ENCODE measurements around the gene KDSR. TPM values are rescaled to one million over a fixed set of nuclear protein-coding genes. Genes with fewer than 3 reads are reported as not detected.

The KDSR gene
- total and polyA plus RNA-seq, 9 of the 15 experiments (the other 6 are each of a cell fraction or from before 2014, with no cell fraction given), result 4.0 to 24.7 (median 12.4) TPM

DNA sequence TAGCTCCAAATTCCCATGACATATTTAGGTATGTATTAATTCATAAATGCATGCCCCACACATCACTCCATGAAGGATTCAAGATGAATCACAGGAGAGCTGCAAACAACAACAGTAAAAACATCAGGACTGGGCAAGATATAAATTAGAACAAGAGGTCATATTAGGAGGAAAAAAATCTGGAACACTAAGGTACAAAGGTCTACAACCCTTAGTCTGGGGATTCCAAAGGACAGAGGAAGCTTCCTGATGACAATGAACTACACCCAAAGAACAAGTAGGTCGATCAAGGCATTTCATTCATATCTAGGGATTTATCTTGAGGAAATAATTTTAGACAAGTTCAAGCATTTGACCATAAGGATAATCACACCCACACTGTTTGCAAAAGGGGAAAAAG is 40.7 kb upstream of the KDSR start:
- Histone ChIP-seq H3K4me2 (ENCODE audit: insufficient read depth, low read length) (no peak overlapping the region), H3K4me3 (no peak overlapping the region), H3K79me2 (ENCODE audit: control insufficient read depth, insufficient read depth, low read length) (peaks cover 4% of the 10 kb centered on the region; the same call in 1 of the 3 replicates), H3K27me3 (ENCODE audit: control insufficient read depth in 2 of 2, insufficient read depth in 2 of 2, low read length in 2 of 2) (no peaks in the 10 kb centered on the region), H3K9me3 (replicated peaks; ENCODE audit: control insufficient read depth, insufficient read depth, low read depth, low read length) (no peaks in the 10 kb centered on the region), H3K4me1 (replicated peaks in 1 of 2; ENCODE audit: control insufficient read depth in 2 of 2, insufficient read depth in 2 of 2, low read length in 2 of 2) (no peaks in the 10 kb centered on the region), H3K27ac (ENCODE audit: extremely low read depth, low read depth, low read length) (no peak overlapping the region), H3K9me1 (ENCODE audit: control insufficient read depth, insufficient read depth, low read length) (no peaks in the 10 kb centered on the region), H4K20me1 (replicated peaks; ENCODE audit: control insufficient read depth, insufficient read depth, low read length) (no peaks in the 10 kb centered on the region; the same call in 1 of the 2 replicates), H3K36me3 (ENCODE audit: control insufficient read depth, insufficient read depth, low read length) (peaks cover 59% of the 10 kb centered on the region; the same call in 2 of the 3 replicates), H3K9ac (ENCODE audit: insufficient read depth in 1 of 2, low read depth in 2 of 2, low read length in 2 of 2) (no peak overlapping the region), H2AFZ (ENCODE audit: low read depth, low read length) (no peak overlapping the region)
- FAIRE-seq (no peak), ATAC-seq (no peak), DNase-seq (ENCODE audit: extremely low read depth in 1 of 4, low spot score in 3 of 4) (no peak)
- 13% methylated on average over 1 of the region's 1 CpG for WGBS (ENCODE audit: insufficient coverage, low coverage, missing lambda C conversion rate)
- ChIA-PET CTCF (ENCODE audit: low intra/inter-chr PET ratio) (no interaction called here), POLR2A (interaction anchor here (0.6 to 1.5 kb wide), 4 partner anchors 8 to 49 kb away, joined by 3 read pairs; partner anchors contain the start of gene VPS4B)
- TF ChIP-seq PTRF (tag; IDR thresholded peaks at IDR 0.05) (no peak), CBX2 (IDR thresholded peaks at IDR 0.05; ENCODE audit: insufficient read depth, low read length, poor library complexity, severe bottlenecking) (no peak), ZNF699 (CRISPR knock-in tag; IDR thresholded peaks at IDR 0.05; ENCODE audit: insufficient replicate concordance) (no peak), FOS (IDR thresholded peaks at IDR 0.05; ENCODE audit: extremely low read depth, insufficient read length) (no peak), CTBP1 (IDR thresholded peaks at IDR 0.05; ENCODE audit: borderline replicate concordance) (no peak), PCBP1 (IDR thresholded peaks at IDR 0.05; ENCODE audit: low read depth, low read length, poor library complexity, severe bottlenecking) (no peak), HDAC2 (IDR thresholded peaks at IDR 0.05) (no peak), HDGF (IDR thresholded peaks at IDR 0.05) (no peak), EZH2 (IDR thresholded peaks at IDR 0.05; ENCODE audit: borderline replicate concordance, low read depth, low read length) (no peak), RBM15 (IDR thresholded peaks at IDR 0.05; ENCODE audit: insufficient read depth, low read length) (no peak)
- TF ChIP-seq, protein P1, sequence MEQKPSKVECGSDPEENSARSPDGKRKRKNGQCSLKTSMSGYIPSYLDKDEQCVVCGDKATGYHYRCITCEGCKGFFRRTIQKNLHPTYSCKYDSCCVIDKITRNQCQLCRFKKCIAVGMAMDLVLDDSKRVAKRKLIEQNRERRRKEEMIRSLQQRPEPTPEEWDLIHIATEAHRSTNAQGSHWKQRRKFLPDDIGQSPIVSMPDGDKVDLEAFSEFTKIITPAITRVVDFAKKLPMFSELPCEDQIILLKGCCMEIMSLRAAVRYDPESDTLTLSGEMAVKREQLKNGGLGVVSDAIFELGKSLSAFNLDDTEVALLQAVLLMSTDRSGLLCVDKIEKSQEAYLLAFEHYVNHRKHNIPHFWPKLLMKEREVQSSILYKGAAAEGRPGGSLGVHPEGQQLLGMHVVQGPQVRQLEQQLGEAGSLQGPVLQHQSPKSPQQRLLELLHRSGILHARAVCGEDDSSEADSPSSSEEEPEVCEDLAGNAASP (IDR thresholded peaks at IDR 0.05), result no peak
- no TSS peak for BruUV-seq (replicated peaks)
- intact Hi-C loops (cut with micrococcal nuclease) (no loop called here), in situ Hi-C loops (cut with MboI) (no loop called here)
